ENCODE measurements around the gene SOD2.

The SOD2 gene

GRCh38 chr6:159680104-159680503, 12.9 kb downstream of the SOD2 start:
- TF ChIP-seq CTCF (IDR thresholded peaks at IDR 0.05): no peak
- intact Hi-C loops (cut with DNase I; ENCODE audit: low total_unique reads): no loop called here
- no peaks in the 10 kb centered on the region for H3K9me3 ChIP-seq
- no peak for DNase-seq
- no peaks in the 10 kb centered on the region for H3K27me3 ChIP-seq
- peak overlapping the region in 1 of 2 donors; percentile 12 for H3K27ac ChIP-seq
- H3K36me3 ChIP-seq: peaks cover 50 to 76% (median 71%) of the 10 kb centered on the region in 3 donors
- no peak overlapping the region for H3K4me3 ChIP-seq
- no peaks in the 10 kb centered on the region for H3K4me1 ChIP-seq

GRCh38 chr6:159679091-159680077, 13.7 kb downstream of the SOD2 start:
- H3K4me1 ChIP-seq: no peaks in the 10 kb centered on the region

GRCh38 chr6:159678574-159678973, 14.5 kb downstream of the SOD2 start:
- DNase-seq: no peak
- Histone ChIP-seq H3K27ac (no peak overlapping the region), H3K27me3 (no peaks in the 10 kb centered on the region), H3K36me3 (peaks cover 36 to 61% (median 56%) of the 10 kb centered on the region in 3 donors), H3K9me3 (no peaks in the 10 kb centered on the region), H3K4me3 (no peak overlapping the region), H3K4me1 (no peaks in the 10 kb centered on the region)
- no peak for TF ChIP-seq CTCF (IDR thresholded peaks at IDR 0.05)
- intact Hi-C loops (cut with DNase I; ENCODE audit: low total_unique reads): no loop called here

More at GRCh38 chr6:159679091-159680077, 13.7 kb downstream of the SOD2 start:
- H3K36me3 ChIP-seq: peaks cover 45 to 70% (median 65%) of the 10 kb centered on the region in 3 donors
- H3K27me3 ChIP-seq: no peaks in the 10 kb centered on the region
- no peaks in the 10 kb centered on the region for H3K9me3 ChIP-seq
- no peak for DNase-seq
- no peak overlapping the region for H3K4me3 ChIP-seq
- no peak for TF ChIP-seq CTCF (IDR thresholded peaks at IDR 0.05)
- peak overlapping the region in 1 of 2 donors; percentile 12 for H3K27ac ChIP-seq
- intact Hi-C loops (cut with DNase I; ENCODE audit: low total_unique reads): no loop called here

GRCh38 chr6:159677506-159678165, 15.4 kb downstream of the SOD2 start:
- intact Hi-C loops (cut with DNase I; ENCODE audit: low total_unique reads): no loop called here
- H3K27ac ChIP-seq: no peak overlapping the region
- peaks cover 27 to 52% (median 47%) of the 10 kb centered on the region in 3 donors for H3K36me3 ChIP-seq

More at GRCh38 chr6:159677506-159678165, 15.4 kb downstream of the SOD2 start:
- Histone ChIP-seq H3K9me3 (no peaks in the 10 kb centered on the region), H3K4me1 (no peaks in the 10 kb centered on the region), H3K27me3 (no peaks in the 10 kb centered on the region), H3K4me3 (no peak overlapping the region)
- TF ChIP-seq CTCF (IDR thresholded peaks at IDR 0.05): no peak
- DNase-seq: no peak
